HG02938 (cell line): ENCODE data around the gene CSF1.
"Not testable (repeated sequence)": the region's sequence is repeated elsewhere in the genome, so short reads cannot be mapped to it uniquely, and the experiment has no call there.

Source experiments
- ATAC-seq: cut with Tn5 transposase; IDR thresholded peaks from one replicate; pipeline ENCODE4 v1.9.1; 2021; ENCODE audit warnings: mild to moderate bottlenecking, moderate library complexity; ENCODE audit not compliant: unreplicated experiment

CSF1 gene

GRCh38 chr1:109933856-109934711 is 23.4 kb downstream of the CSF1 start:
- no peak for ATAC-seq

DNA sequence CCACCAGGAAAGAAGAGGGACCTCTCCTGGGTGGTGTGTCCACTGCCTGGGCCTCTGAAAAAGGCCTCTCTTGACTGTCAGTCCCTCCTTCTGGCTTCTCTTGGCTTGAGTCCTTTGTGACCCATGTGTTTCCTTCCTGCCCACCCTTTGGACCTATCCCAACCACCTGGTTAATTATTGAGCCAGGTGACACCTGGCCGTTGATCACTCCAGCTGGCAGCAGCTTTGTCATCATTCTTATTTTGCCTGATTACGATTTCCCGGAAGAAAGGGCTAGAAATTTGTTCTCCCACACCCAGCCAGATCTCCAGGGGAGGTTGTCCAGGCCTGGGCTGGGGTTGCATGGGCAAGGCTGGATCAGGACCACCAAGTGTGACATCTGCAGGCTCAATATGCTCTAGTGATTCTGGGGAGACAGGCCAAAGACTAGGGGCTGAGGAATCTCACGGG is 24.8 kb downstream of the CSF1 start:
- ATAC-seq = no peak

GRCh38 chr1:109937738-109938137 is 27.1 kb downstream of the CSF1 start:
- ATAC-seq = no peak

DNA sequence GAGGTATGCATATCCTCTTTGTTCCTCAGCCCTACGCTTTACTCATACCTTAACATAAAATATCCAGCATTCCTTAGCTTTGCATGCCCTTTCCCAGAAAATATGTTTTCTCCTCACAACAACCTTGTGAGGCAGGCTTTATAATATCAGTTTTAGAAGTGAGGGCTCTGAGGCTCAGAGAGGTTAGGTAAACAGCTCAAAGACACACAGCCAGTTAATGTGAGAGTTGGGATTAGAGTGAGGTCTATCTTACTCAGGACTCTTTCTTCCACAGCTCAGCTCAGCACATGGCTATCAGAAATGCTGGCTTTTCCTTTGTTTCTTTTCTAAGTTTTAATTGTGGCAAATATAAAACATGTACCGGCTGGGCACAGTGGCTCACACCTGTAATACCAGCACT is 27.9 kb downstream of the CSF1 start:
- ATAC-seq = no peak

DNA sequence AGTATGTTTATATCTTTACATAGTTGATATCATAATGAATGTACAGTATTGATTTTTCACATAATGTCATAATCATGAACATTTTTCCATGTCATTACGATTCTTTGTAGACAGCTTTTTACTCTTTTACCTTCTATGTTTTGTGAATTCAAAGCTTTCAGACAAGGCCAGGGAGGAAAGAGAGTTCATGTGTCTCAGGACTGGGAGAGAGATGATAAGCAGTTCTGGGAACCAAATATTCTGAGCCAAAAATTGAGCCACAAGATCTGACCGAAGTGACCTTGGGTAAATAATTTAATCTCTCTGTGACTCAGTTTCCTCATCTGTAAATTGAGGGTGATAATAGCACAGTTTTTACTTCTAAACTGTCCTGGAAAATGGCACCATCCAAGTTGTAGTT is 31.8 kb downstream of the CSF1 start:
- no peak for ATAC-seq

DNA sequence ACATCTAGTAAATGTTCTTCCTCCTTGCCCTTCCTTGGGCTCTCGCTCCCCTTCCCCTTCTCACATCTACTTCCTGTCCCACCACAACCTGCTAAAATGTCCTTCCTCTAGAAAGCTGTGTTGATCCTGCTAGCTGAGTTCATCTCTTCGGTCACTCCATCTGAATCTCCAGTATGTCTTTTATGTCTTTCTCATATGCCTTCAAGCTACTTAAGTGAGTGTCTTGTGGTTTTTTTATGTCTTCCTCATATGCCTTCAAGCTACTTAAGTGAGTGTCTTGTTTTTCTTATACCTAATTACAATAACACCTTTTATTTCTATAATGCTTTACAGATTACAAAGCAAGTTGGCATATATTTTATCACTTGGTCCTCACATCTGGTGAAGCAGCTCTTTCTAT is 33.9 kb downstream of the CSF1 start:
- no peak for ATAC-seq

- no peak for ATAC-seq
These were observed 35.9 kb downstream of the CSF1 start for GRCh38 chr1:109946511-109946910.

DNA sequence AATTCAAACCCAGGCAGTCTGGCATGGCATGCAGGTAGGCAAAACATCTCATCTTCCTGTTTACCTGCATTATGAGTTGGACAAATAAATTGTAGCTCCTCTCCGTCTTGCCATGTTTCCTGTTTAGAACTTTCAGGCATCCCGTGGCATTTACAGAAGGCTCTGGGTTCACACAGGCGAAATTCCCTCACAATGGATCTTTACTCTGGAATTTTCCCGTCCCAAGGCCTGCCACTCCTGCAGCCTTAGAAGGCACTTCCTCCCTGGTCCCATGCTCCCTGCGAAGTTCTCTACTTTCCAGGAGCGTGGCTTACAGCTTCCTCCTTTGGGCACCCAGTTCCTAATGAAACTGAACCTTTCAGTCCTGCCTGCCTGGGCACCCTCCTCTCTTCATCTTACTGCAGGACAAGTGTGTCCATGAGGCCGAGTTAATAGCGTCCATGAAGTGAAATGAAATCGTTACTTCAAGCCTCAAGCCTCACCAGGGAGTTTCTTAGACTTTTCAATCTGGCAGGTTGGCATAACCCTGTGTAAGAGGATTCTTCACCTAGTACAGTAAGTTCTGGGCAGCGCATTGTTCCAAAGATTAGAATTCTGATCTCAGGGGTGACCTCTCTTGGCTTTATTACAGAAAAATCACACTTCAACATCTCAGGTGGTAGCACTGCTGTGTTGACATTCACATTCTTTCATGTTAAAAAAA is 37.1 kb downstream of the CSF1 start:
- ATAC-seq = no peak

- no peak for ATAC-seq
These were observed 37.6 kb downstream of the CSF1 start for GRCh38 chr1:109948285-109948630.

- no peak for ATAC-seq
These were observed 39.4 kb downstream of the CSF1 start for GRCh38 chr1:109950038-109950437.

DNA sequence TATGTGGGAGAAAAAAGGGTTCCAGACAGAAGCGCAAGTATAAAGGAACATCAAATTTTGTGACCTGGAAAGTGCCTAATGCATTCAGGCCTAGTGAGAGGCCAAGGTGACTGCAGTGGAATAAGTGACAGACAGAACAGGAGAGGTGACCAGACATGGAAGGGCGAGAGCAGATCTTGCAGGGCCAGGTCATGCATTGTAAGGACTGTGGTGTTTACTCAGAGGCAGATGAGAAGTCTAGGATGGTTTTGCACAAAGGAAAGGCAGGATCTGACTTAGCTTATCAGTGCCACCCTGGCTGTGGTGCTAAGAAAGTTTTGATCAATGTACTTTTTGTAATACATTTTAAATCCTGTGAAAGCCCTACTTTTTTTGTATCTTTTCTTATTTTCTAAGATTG is 39.9 kb downstream of the CSF1 start:
- no peak for ATAC-seq

- ATAC-seq = not testable (repeated sequence)
These were observed 40.9 kb downstream of the CSF1 start for GRCh38 chr1:109951501-109951900.

DNA sequence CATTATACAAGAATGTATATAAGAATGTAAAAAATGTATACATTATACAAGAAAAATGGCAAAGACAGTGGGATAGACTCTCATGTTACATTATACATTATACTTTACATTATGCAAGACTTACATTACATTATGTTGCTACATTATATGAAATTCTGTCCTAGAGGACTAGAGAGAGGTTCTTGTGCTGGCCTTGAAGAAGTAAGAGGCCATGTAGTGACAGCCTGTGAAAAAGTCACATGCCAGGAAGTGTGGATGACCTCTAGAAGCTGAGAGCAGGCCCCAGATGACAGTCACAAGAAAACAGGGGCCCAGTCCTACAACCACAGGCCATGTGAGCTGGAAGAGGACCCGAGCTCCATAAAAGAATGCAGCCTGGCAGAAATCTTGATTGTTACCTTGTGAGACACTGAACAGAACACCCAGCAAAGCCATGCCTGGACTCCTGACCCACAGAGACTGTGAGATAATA is 43.4 kb downstream of the CSF1 start:
- ATAC-seq = no peak

- no peak for ATAC-seq
These were observed 49.0 kb downstream of the CSF1 start for GRCh38 chr1:109959632-109959973.

GRCh38 chr1:109959974-109960744 is 49.5 kb downstream of the CSF1 start:
- no peak for ATAC-seq

DNA sequence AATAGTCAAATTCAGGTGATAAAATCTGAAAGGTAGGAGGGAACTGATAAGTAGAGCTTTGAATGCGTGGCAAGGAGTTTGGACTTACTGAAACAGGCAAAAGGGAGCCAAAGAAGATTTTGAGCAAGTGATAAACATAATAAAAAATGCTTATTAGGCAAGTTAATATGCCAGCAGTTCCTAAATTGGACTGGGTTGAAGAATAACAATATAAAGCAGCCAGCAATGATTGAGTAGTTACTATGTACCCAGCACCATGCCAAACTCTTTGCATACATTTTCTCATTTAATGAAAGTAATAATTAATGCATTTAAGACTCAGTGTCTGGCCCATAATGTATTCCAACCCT is 50.1 kb downstream of the CSF1 start:
- no peak for ATAC-seq

- no peak for ATAC-seq
These were observed 53.2 kb downstream of the CSF1 start for GRCh38 chr1:109963864-109964263.

- ATAC-seq = no peak
These were observed 58.6 kb downstream of the CSF1 start for GRCh38 chr1:109969146-109969829.

- ATAC-seq = no peak
These were observed 59.3 kb downstream of the CSF1 start for GRCh38 chr1:109969907-109970306.

- no peak for ATAC-seq
These were observed 60.9 kb downstream of the CSF1 start for GRCh38 chr1:109971559-109971958.

DNA sequence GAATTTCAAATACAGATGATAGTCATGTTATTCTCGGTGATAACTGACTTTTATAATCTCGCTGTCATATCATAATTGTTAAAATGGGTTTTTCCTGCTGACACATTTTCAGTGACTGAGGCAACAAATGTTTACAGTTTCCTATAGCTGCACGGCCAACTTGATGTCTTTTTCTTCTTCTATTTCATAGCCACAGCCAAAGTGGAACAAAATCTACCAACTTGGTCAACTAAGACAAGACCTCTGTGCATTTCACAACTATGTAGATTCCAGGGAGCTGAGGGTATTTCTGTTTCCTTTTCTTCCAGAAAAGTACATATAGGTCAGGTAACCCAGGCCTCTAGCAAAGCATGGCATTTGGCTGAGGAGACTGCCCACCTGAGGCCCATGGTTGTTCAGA is 63.5 kb downstream of the CSF1 start:
- no peak for ATAC-seq
